Panc1 (cell line): Measurements from ENCODE around the gene AKR1B1. TPM values are rescaled to one million over a fixed set of nuclear protein-coding genes. Genes with fewer than 3 reads are reported as not detected.

Source experiments
- ATAC-seq: fragments of 200-7000 bp; cut with Tn5 transposase; 2 replicates; pipeline ENCODE4 v1.9.1; 2020; ENCODE audit warnings: mild to moderate bottlenecking, moderate library complexity
- BruUV-seq: library from RNA; stranded (reverse); fragments of 400-500 nt; replicated peaks from 2 replicates; lab custom pipeline; 2021; lab: Mats Ljungman, UMichigan
- CTCF ChIA-PET: fragments of 300-600 bp; sonication (Branson Sonifier 250); formaldehyde crosslinking; loops from one replicate; lab custom pipeline; 2022; ENCODE audit warnings: antibody characterized with exemption; lab: Charles Lee
- POLR2A ChIA-PET: fragments of 300-600 bp; sonication (Branson Sonifier 250); formaldehyde crosslinking; loops from one replicate; lab custom pipeline; 2022; ENCODE audit warnings: antibody characterized with exemption; lab: Charles Lee
- DNase-seq: peaks from one replicate; pipeline ENCODE4 v3.0.0-alpha.2; 2010; ENCODE audit warnings: low read depth, low spot score
- H3K27ac ChIP-seq: 2 replicates; pipeline ENCODE4 v1.5.1; 2011; ENCODE audit warnings: mild to moderate bottlenecking, low read length, inconsistent platforms
- H3K27me3 ChIP-seq: fragments of 200-500 bp; sonication (Bioruptor generic); 2 replicates; pipeline ENCODE4 v1.6.0; 2014; ENCODE audit warnings: low read length, inconsistent platforms; ENCODE audit not compliant: control insufficient read depth, insufficient read depth
- H3K36me3 ChIP-seq: fragments of 200-500 bp; sonication (Bioruptor generic); 2 replicates; pipeline ENCODE4 v1.5.1; 2014; ENCODE audit warnings: inconsistent platforms, mild to moderate bottlenecking, low read length, moderate library complexity; ENCODE audit not compliant: control insufficient read depth, insufficient read depth
- H3K4me1 ChIP-seq: 2 replicates; pipeline ENCODE4 v1.5.1; 2011; ENCODE audit warnings: inconsistent platforms, mild to moderate bottlenecking, low read length, moderate library complexity; ENCODE audit not compliant: control insufficient read depth, insufficient read depth
- H3K4me3 ChIP-seq, 2 experiments: 2 replicates each; pipeline ENCODE4 v1.5.1; 2011 to 2012; ENCODE audit warnings: low read depth in 2 of 2, low read length in 2 of 2, mild to moderate bottlenecking in 2 of 2, inconsistent platforms in 1 of 2, moderate library complexity in 1 of 2
- H3K9me3 ChIP-seq: fragments of 200-500 bp; sonication (Bioruptor generic); 2 replicates; pipeline ENCODE4 v1.5.1; 2014; ENCODE audit warnings: low read depth, mild to moderate bottlenecking, inconsistent platforms, low read length, moderate library complexity; ENCODE audit not compliant: control insufficient read depth, insufficient read depth
- POLR2AphosphoS5 ChIP-seq: IDR thresholded peaks from 2 replicates; pipeline ENCODE4 v1.6.1; 2012; ENCODE audit warnings: mild to moderate bottlenecking, low read depth, low read length, moderate library complexity
- REST ChIP-seq, 2 experiments: IDR thresholded peaks; 2 replicates each; pipeline ENCODE4 v1.6.1; 2011 to 2012; ENCODE audit warnings: low read depth in 2 of 2, control low read depth in 1 of 2, low read length in 1 of 2, mild to moderate bottlenecking in 1 of 2, moderate library complexity in 1 of 2; ENCODE audit not compliant: insufficient read depth in 1 of 2
- SIN3A ChIP-seq: IDR thresholded peaks from 2 replicates; pipeline ENCODE4 v1.6.1; 2012; ENCODE audit warnings: low read depth, mild to moderate bottlenecking, low read length, moderate library complexity, borderline replicate concordance; ENCODE audit not compliant: insufficient read depth
- TCF7L2 ChIP-seq: IDR thresholded peaks from 2 replicates; pipeline ENCODE4 v1.6.1; 2011; ENCODE audit warnings: mild to moderate bottlenecking, low read depth, low read length, inconsistent platforms
- in situ Hi-C: cut with HindIII; loops from 2 replicates; pipeline ENCODE4 v1.10.0; 2016; ENCODE audit warnings: low sequenced_read_pairs, low pct_unique_long_range_greater_than_20kb
- intact Hi-C: fragments of 100-400 bp; cut with micrococcal nuclease; formaldehyde crosslinking; loops from one replicate; pipeline ENCODE4 v1.10.0; 2022; ENCODE audit not compliant: unreplicated experiment
- total RNA-seq: library from RNA; stranded (reverse); gene quantifications from one replicate; pipeline ENCODE4 v1.2.1, GENCODE V29; 2021; ENCODE audit not compliant: unreplicated experiment
- TF ChIP-seq, protein P1 (sequence below): fragments of 450-650 bp; IDR thresholded peaks from 2 replicates; pipeline ENCODE4 v1.5.1; 2017; ENCODE audit warnings: mild to moderate bottlenecking

AKR1B1 gene
- total RNA-seq, 1 experiment from 2014 or later: 83.2 TPM

- no TSS peak for BruUV-seq
- DNase-seq: no peak
- in situ Hi-C loops: no loop called here
Observed at GRCh38 chr7:134406431-134406830, 52.5 kb downstream of the AKR1B1 start.

GRCh38 chr7:134405299-134405698 is 53.6 kb downstream of the AKR1B1 start:
- POLR2A ChIA-PET: no interaction called here
- intact Hi-C loops: no loop called here
- CTCF ChIA-PET: no interaction called here

More at GRCh38 chr7:134406431-134406830, 52.5 kb downstream of the AKR1B1 start:
- peaks cover 2% of the 10 kb centered on the region; the same call in 1 of the 2 replicates for H3K27me3 ChIP-seq
- CTCF ChIA-PET: no interaction called here
- H3K4me1 ChIP-seq: no peaks in the 10 kb centered on the region
- no peaks in the 10 kb centered on the region for H3K9me3 ChIP-seq
- POLR2A ChIA-PET: no interaction called here
- no peak overlapping the region for H3K27ac ChIP-seq
- TF ChIP-seq SIN3A (no peak), REST (IDR thresholded peaks at IDR 0.05; ENCODE audit: insufficient read depth in 1 of 2, low read depth in 2 of 2, low read length in 1 of 2) (no peak), POLR2AphosphoS5 (no peak), TCF7L2 (no peak)
- TF ChIP-seq, protein P1, sequence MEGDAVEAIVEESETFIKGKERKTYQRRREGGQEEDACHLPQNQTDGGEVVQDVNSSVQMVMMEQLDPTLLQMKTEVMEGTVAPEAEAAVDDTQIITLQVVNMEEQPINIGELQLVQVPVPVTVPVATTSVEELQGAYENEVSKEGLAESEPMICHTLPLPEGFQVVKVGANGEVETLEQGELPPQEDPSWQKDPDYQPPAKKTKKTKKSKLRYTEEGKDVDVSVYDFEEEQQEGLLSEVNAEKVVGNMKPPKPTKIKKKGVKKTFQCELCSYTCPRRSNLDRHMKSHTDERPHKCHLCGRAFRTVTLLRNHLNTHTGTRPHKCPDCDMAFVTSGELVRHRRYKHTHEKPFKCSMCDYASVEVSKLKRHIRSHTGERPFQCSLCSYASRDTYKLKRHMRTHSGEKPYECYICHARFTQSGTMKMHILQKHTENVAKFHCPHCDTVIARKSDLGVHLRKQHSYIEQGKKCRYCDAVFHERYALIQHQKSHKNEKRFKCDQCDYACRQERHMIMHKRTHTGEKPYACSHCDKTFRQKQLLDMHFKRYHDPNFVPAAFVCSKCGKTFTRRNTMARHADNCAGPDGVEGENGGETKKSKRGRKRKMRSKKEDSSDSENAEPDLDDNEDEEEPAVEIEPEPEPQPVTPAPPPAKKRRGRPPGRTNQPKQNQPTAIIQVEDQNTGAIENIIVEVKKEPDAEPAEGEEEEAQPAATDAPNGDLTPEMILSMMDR: no peak
- H3K36me3 ChIP-seq: no peaks in the 10 kb centered on the region
- intact Hi-C loops: no loop called here
- no peak overlapping the region for H3K4me3 ChIP-seq
- no peak for ATAC-seq

More at GRCh38 chr7:134405299-134405698, 53.6 kb downstream of the AKR1B1 start:
- no peak for DNase-seq
- no TSS peak for BruUV-seq
- TF ChIP-seq SIN3A: no peak
- no peak for TF ChIP-seq REST (IDR thresholded peaks at IDR 0.05; ENCODE audit: insufficient read depth in 1 of 2, low read depth in 2 of 2, low read length in 1 of 2)
- TF ChIP-seq POLR2AphosphoS5: no peak
- no peak for TF ChIP-seq TCF7L2
- TF ChIP-seq, protein P1: no peak
- H3K4me1 ChIP-seq: no peaks in the 10 kb centered on the region
- H3K27ac ChIP-seq: no peak overlapping the region
- H3K27me3 ChIP-seq: peaks cover 2% of the 10 kb centered on the region; the same call in 1 of the 2 replicates
- H3K4me3 ChIP-seq: no peak overlapping the region
- no peak for ATAC-seq
- in situ Hi-C loops: no loop called here
- H3K36me3 ChIP-seq: no peaks in the 10 kb centered on the region
- no peaks in the 10 kb centered on the region for H3K9me3 ChIP-seq
